B cell (primary cell): ENCODE results near the gene AUP1.

Experiments used
- EZH2 ChIP-seq: IDR thresholded peaks from 2 replicates; pipeline ENCODE4 v1.6.1; 2012; ENCODE audit warnings: borderline replicate concordance, low read depth, mild to moderate bottlenecking, moderate library complexity, low read length; ENCODE audit not compliant: insufficient read depth, poor library complexity, severe bottlenecking
- TF ChIP-seq, protein P1 (sequence below): fragments of 200-600 bp; IDR thresholded peaks from one replicate; pipeline ENCODE4 v1.8.0; 2022; ENCODE audit warnings: antibody characterized with exemption, mild to moderate bottlenecking

GRCh38 chr2:74502147-74502719 lies 27.3 kb downstream of the AUP1 start:
- TF ChIP-seq, protein P1, sequence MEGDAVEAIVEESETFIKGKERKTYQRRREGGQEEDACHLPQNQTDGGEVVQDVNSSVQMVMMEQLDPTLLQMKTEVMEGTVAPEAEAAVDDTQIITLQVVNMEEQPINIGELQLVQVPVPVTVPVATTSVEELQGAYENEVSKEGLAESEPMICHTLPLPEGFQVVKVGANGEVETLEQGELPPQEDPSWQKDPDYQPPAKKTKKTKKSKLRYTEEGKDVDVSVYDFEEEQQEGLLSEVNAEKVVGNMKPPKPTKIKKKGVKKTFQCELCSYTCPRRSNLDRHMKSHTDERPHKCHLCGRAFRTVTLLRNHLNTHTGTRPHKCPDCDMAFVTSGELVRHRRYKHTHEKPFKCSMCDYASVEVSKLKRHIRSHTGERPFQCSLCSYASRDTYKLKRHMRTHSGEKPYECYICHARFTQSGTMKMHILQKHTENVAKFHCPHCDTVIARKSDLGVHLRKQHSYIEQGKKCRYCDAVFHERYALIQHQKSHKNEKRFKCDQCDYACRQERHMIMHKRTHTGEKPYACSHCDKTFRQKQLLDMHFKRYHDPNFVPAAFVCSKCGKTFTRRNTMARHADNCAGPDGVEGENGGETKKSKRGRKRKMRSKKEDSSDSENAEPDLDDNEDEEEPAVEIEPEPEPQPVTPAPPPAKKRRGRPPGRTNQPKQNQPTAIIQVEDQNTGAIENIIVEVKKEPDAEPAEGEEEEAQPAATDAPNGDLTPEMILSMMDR, result no peak
- TF ChIP-seq EZH2, result no peak
